Activated CD8-positive, alpha-beta T cell treated with anti-CD3 and anti-CD28 coated beads for 36 hours (primary cell): Measurements from ENCODE around the gene SEMA4G. TPM values are rescaled to one million over a fixed set of nuclear protein-coding genes. Genes with fewer than 3 reads are reported as not detected.

ENCODE experiments used
- ATAC-seq: fragments of 200-7000 bp; cut with Tn5 transposase; one replicate; pipeline ENCODE4 v1.10.0; 2021; ENCODE audit warnings: mild to moderate bottlenecking, moderate library complexity
- CTCF ChIA-PET: fragments of 350-600 bp; sonication (Branson Sonifier 250); formaldehyde crosslinking; loops from one replicate; lab custom pipeline; 2021; ENCODE audit warnings: antibody characterized with exemption; lab: Charles Lee
- POLR2A ChIA-PET: fragments of 350-600 bp; sonication (Branson Sonifier 250); formaldehyde crosslinking; loops from one replicate; lab custom pipeline; 2021; ENCODE audit warnings: antibody characterized with exemption; lab: Charles Lee
- DNase-seq: peaks from one replicate; pipeline ENCODE4 v3.0.0-alpha.2; 2020
- H3K27ac Mint-ChIP-seq: one replicate; pipeline ENCODE4 v1.8.0; 2021; ENCODE audit warnings: mild to moderate bottlenecking, mixed read lengths
- H3K27me3 Mint-ChIP-seq: one replicate; pipeline ENCODE4 v1.8.0; 2021; ENCODE audit warnings: mixed read lengths
- H3K36me3 Mint-ChIP-seq: one replicate; pipeline ENCODE4 v1.8.0; 2021; ENCODE audit warnings: low read depth, mixed read lengths
- H3K4me1 Mint-ChIP-seq: one replicate; pipeline ENCODE4 v1.8.0; 2021; ENCODE audit warnings: low read depth, mixed read lengths
- H3K4me3 Mint-ChIP-seq: one replicate; pipeline ENCODE4 v1.8.0; 2021; ENCODE audit warnings: mild to moderate bottlenecking, moderate library complexity, mixed read lengths
- H3K9me3 Mint-ChIP-seq: one replicate; pipeline ENCODE4 v1.8.0; 2021; ENCODE audit warnings: mixed read lengths
- CTCF ChIP-seq: fragments of 200-600 bp; IDR thresholded peaks from one replicate; pipeline ENCODE4 v1.8.0; 2022; ENCODE audit warnings: antibody characterized with exemption, mild to moderate bottlenecking
- intact Hi-C: fragments of 100-400 bp; cut with micrococcal nuclease; formaldehyde crosslinking; loops from one replicate; pipeline ENCODE4 v1.10.0; 2022
- total RNA-seq, 2 experiments: library from RNA; stranded (reverse); gene quantifications; one replicate each; pipeline ENCODE4 v1.2.3, GENCODE V29; 2021

SEMA4G gene
- total RNA-seq, 2 experiments from 2014 or later, result 1.2 to 1.6 TPM

- CTCF ChIA-PET, result interaction anchor here (2.6 kb wide), 1 partner anchor 21 kb away, joined by 7 read pairs; the partner anchor contains the start of gene SEMA4G
- Mint-ChIP-seq H3K27me3 (no peaks in the 10 kb centered on the region), H3K27ac (no peak overlapping the region), H3K4me3 (no peak overlapping the region), H3K9me3 (no peaks in the 10 kb centered on the region), H3K36me3 (peaks cover 28% of the 10 kb centered on the region), H3K4me1 (peaks cover 3% of the 10 kb centered on the region)
- intact Hi-C loops, result no loop called here
- no peak for TF ChIP-seq CTCF
- DNase-seq (no peak), ATAC-seq (no peak)
- POLR2A ChIA-PET, result no interaction called here
Measured at GRCh38 chr10:100948916-100949315, 20.4 kb upstream of the SEMA4G start.

- Mint-ChIP-seq H3K27ac (no peak overlapping the region), H3K9me3 (no peaks in the 10 kb centered on the region), H3K27me3 (no peaks in the 10 kb centered on the region), H3K4me3 (no peak overlapping the region), H3K36me3 (peaks cover 25% of the 10 kb centered on the region), H3K4me1 (peaks cover 9% of the 10 kb centered on the region)
- POLR2A ChIA-PET, result no interaction called here
- CTCF ChIA-PET, result no interaction called here
- intact Hi-C loops, result no loop called here
- no peak for DNase-seq
- no peak for ATAC-seq
- TF ChIP-seq CTCF, result no peak
Measured at GRCh38 chr10:100960251-100960650, 9.1 kb upstream of the SEMA4G start.

- no peaks in the 10 kb centered on the region for H3K27me3 Mint-ChIP-seq
Measured at GRCh38 chr10:100962351-100963080, 6.8 kb upstream of the SEMA4G start.

GRCh38 chr10:100963826-100964225 lies 5.5 kb upstream of the SEMA4G start:
- no peak for ATAC-seq
- Mint-ChIP-seq H3K9me3 (no peaks in the 10 kb centered on the region), H3K4me3 (no peak overlapping the region), H3K27ac (no peak overlapping the region), H3K36me3 (peaks cover 12% of the 10 kb centered on the region), H3K27me3 (no peaks in the 10 kb centered on the region), H3K4me1 (peaks cover 3% of the 10 kb centered on the region)
- POLR2A ChIA-PET, result no interaction called here
- intact Hi-C loops, result no loop called here
- TF ChIP-seq CTCF, result no peak
- CTCF ChIA-PET, result interaction anchor here (0.6 to 1.4 kb wide), 2 partner anchors 11 to 29 kb away, joined by 3 read pairs; no protein-coding TSS in a partner anchor
- no peak for DNase-seq

More at GRCh38 chr10:100962351-100963080, 6.8 kb upstream of the SEMA4G start:
- H3K27ac Mint-ChIP-seq, result no peak overlapping the region
- ChIA-PET POLR2A (interaction anchor here (0.6 kb wide), 1 partner anchor 29 kb away, joined by 3 read pairs; no protein-coding TSS in a partner anchor), CTCF (interaction anchor here (0.9 to 1.2 kb wide), 3 partner anchors 34 to 54 kb away, joined by 3 read pairs; no protein-coding TSS in a partner anchor)
- H3K4me1 Mint-ChIP-seq, result no peaks in the 10 kb centered on the region
- H3K4me3 Mint-ChIP-seq, result no peak overlapping the region
- DNase-seq, result no peak
- ATAC-seq, result no peak
- no peak for TF ChIP-seq CTCF
- intact Hi-C loops, result no loop called here
- H3K36me3 Mint-ChIP-seq, result peaks cover 16% of the 10 kb centered on the region
- no peaks in the 10 kb centered on the region for H3K9me3 Mint-ChIP-seq

GRCh38 chr10:100965820-100966219 lies 3.5 kb upstream of the SEMA4G start:
- H3K4me3 Mint-ChIP-seq, result no peak overlapping the region
- ATAC-seq (no peak), DNase-seq (no peak)
- no peaks in the 10 kb centered on the region for H3K27me3 Mint-ChIP-seq
- no peak overlapping the region for H3K27ac Mint-ChIP-seq
- H3K36me3 Mint-ChIP-seq, result peaks cover 6% of the 10 kb centered on the region
- intact Hi-C loops, result no loop called here
- H3K4me1 Mint-ChIP-seq, result peaks cover 11% of the 10 kb centered on the region
- CTCF ChIA-PET, result interaction anchor here (0.9 to 6.8 kb wide), 4 partner anchors 9 to 51 kb away, joined by 3 to 58 read pairs (median 4); partner anchors contain the start of gene LZTS2
- POLR2A ChIA-PET, result interaction anchor here (0.7 to 1.7 kb wide), 5 partner anchors 9 to 48 kb away, joined by 3 to 6 read pairs (median 3); partner anchors contain the start of genes MRPL43 and TWNK
- no peak for TF ChIP-seq CTCF
- no peaks in the 10 kb centered on the region for H3K9me3 Mint-ChIP-seq
